Activated CD4-positive, alpha-beta memory T cell treated with anti-CD3 and anti-CD28 coated beads, Interleukin-2, amount 10 ng/mL, durations not matched to agents 7 days and 5 days (primary cell): ENCODE results near the gene DCAF8. TPM values are rescaled to one million over a fixed set of nuclear protein-coding genes. Genes with fewer than 3 reads are reported as not detected.
A peak's percentile ranks its signal among the peaks of the same experiment; 100 is the strongest.
"Not testable (repeated sequence)": the region's sequence is repeated elsewhere in the genome, so short reads cannot be mapped to it uniquely, and the experiment has no call there.

Experiments used
- CTCF ChIA-PET: fragments of 350-600 bp; sonication (Branson Sonifier 250); formaldehyde crosslinking; loops from one replicate; lab custom pipeline; 2021; ENCODE audit warnings: antibody characterized with exemption, inconsistent platforms; lab: Charles Lee
- POLR2A ChIA-PET: fragments of 350-600 bp; sonication (Branson Sonifier 250); formaldehyde crosslinking; loops from one replicate; lab custom pipeline; 2021; ENCODE audit warnings: antibody characterized with exemption; lab: Charles Lee
- DNase-seq: peaks from one replicate; pipeline ENCODE4 v3.0.0-alpha.2; 2020
- H3K27ac Mint-ChIP-seq: one replicate; pipeline ENCODE4 v1.8.0; 2021; ENCODE audit warnings: mild to moderate bottlenecking, mixed read lengths
- H3K27me3 Mint-ChIP-seq: one replicate; pipeline ENCODE4 v1.8.0; 2021; ENCODE audit warnings: mixed read lengths
- H3K36me3 Mint-ChIP-seq: one replicate; pipeline ENCODE4 v1.8.0; 2021; ENCODE audit warnings: low read depth, mixed read lengths
- H3K4me1 Mint-ChIP-seq: one replicate; pipeline ENCODE4 v1.8.0; 2021; ENCODE audit warnings: mixed read lengths
- H3K4me3 Mint-ChIP-seq: one replicate; pipeline ENCODE4 v1.8.0; 2021; ENCODE audit warnings: mild to moderate bottlenecking, mixed read lengths
- H3K9me3 Mint-ChIP-seq: one replicate; pipeline ENCODE4 v1.8.0; 2021; ENCODE audit warnings: mixed read lengths
- total RNA-seq, 2 experiments: library from RNA; stranded (reverse); gene quantifications; one replicate each; pipeline ENCODE4 v1.2.3, GENCODE V29; 2021

DCAF8 gene
- 100 to 1,000 TPM; 123 to 125 TPM for total RNA-seq

GRCh38 chr1:160261893-160262794 lies at the start of gene DCAF8:
Gene DCAF8, minus strand, starts transcription at chr1:160262549. Its CDS starts 18,541 bp downstream, at chr1:160244008.
- POLR2A ChIA-PET: interaction anchor here (0.6 to 4.7 kb wide), 37 partner anchors 8 to 1253 kb away, joined by 3 to 89 read pairs (median 4); partner anchors contain the start of genes AIM2, ARHGAP30, COPA and IFI16
- Mint-ChIP-seq H3K9me3 (no peaks in the 10 kb centered on the region), H3K4me3 (peak within 1 kb of the TSS; percentile 92), H3K27ac (peak within 1 kb of the TSS; percentile 99), H3K36me3 (peaks cover 21% of the 10 kb centered on the region), H3K4me1 (peaks cover 51% of the 10 kb centered on the region), H3K27me3 (no peaks in the 10 kb centered on the region)
- peak; percentile 98 for DNase-seq
- CTCF ChIA-PET: interaction anchor here (0.6 to 5.0 kb wide), 12 partner anchors 8 to 341 kb away, joined by 3 to 42 read pairs (median 6); partner anchors contain the start of genes NCSTN and PEX19

GRCh38 chr1:160309571-160309970 lies 47.2 kb upstream of the DCAF8 start:
- POLR2A ChIA-PET: no interaction called here
- H3K27ac Mint-ChIP-seq: no peak overlapping the region
- no peak overlapping the region for H3K4me3 Mint-ChIP-seq
- H3K9me3 Mint-ChIP-seq: no peaks in the 10 kb centered on the region
- CTCF ChIA-PET: interaction anchor here (1.5 kb wide), 1 partner anchor 111 kb away, joined by 3 read pairs; no protein-coding TSS in a partner anchor
- no peak for DNase-seq
- no peaks in the 10 kb centered on the region for H3K4me1 Mint-ChIP-seq
- no peaks in the 10 kb centered on the region for H3K27me3 Mint-ChIP-seq
- H3K36me3 Mint-ChIP-seq: peaks cover 83% of the 10 kb centered on the region

- Mint-ChIP-seq H3K27me3 (no peaks in the 10 kb centered on the region), H3K9me3 (no peaks in the 10 kb centered on the region), H3K27ac (no peak overlapping the region), H3K4me1 (no peaks in the 10 kb centered on the region), H3K36me3 (peaks cover 80% of the 10 kb centered on the region), H3K4me3 (no peak overlapping the region)
- POLR2A ChIA-PET: no interaction called here
- CTCF ChIA-PET: interaction anchor here (1.5 kb wide), 1 partner anchor 111 kb away, joined by 3 read pairs; no protein-coding TSS in a partner anchor
- DNase-seq: no peak
These were observed 46.8 kb upstream of the DCAF8 start for GRCh38 chr1:160309185-160309557.

- no peaks in the 10 kb centered on the region for H3K27me3 Mint-ChIP-seq
- no peak overlapping the region for H3K4me3 Mint-ChIP-seq
- no peaks in the 10 kb centered on the region for H3K4me1 Mint-ChIP-seq
- ChIA-PET POLR2A (no interaction called here), CTCF (interaction anchor here (1.5 kb wide), 1 partner anchor 110 kb away, joined by 3 read pairs; no protein-coding TSS in a partner anchor)
- H3K36me3 Mint-ChIP-seq: peaks cover 77% of the 10 kb centered on the region
- no peaks in the 10 kb centered on the region for H3K9me3 Mint-ChIP-seq
- H3K27ac Mint-ChIP-seq: no peak overlapping the region
- no peak for DNase-seq
These were observed 46.3 kb upstream of the DCAF8 start for GRCh38 chr1:160308451-160309184.

GRCh38 chr1:160307118-160307791 lies 44.9 kb upstream of the DCAF8 start:
- CTCF ChIA-PET: no interaction called here
- POLR2A ChIA-PET: interaction anchor here (1.4 kb wide), 1 partner anchor 23 kb away, joined by 3 read pairs; no protein-coding TSS in a partner anchor
- no peak for DNase-seq
- Mint-ChIP-seq H3K27ac (no peak overlapping the region), H3K4me1 (no peaks in the 10 kb centered on the region), H3K27me3 (no peaks in the 10 kb centered on the region), H3K9me3 (no peaks in the 10 kb centered on the region), H3K36me3 (peaks cover 72% of the 10 kb centered on the region), H3K4me3 (no peak overlapping the region)

GRCh38 chr1:160300173-160300572 lies 37.8 kb upstream of the DCAF8 start:
- Mint-ChIP-seq H3K36me3 (peaks cover 61% of the 10 kb centered on the region), H3K27me3 (no peaks in the 10 kb centered on the region), H3K4me1 (no peaks in the 10 kb centered on the region), H3K27ac (no peak overlapping the region), H3K4me3 (no peak overlapping the region), H3K9me3 (no peaks in the 10 kb centered on the region)
- ChIA-PET POLR2A (no interaction called here), CTCF (interaction anchor here (0.7 to 2.6 kb wide), 3 partner anchors 8 to 48 kb away, joined by 3 to 16 read pairs (median 4); no protein-coding TSS in a partner anchor)
- DNase-seq: no peak

GRCh38 chr1:160296036-160296435 lies 33.7 kb upstream of the DCAF8 start:
- no peak for DNase-seq
- ChIA-PET CTCF (interaction anchor here (0.5 kb wide), 1 partner anchor 128 kb away, joined by 3 read pairs; no protein-coding TSS in a partner anchor), POLR2A (no interaction called here)
- no peaks in the 10 kb centered on the region for H3K27me3 Mint-ChIP-seq
- H3K9me3 Mint-ChIP-seq: no peaks in the 10 kb centered on the region
- no peak overlapping the region for H3K4me3 Mint-ChIP-seq
- peaks cover 84% of the 10 kb centered on the region for H3K36me3 Mint-ChIP-seq
- no peaks in the 10 kb centered on the region for H3K4me1 Mint-ChIP-seq
- no peak overlapping the region for H3K27ac Mint-ChIP-seq

- Mint-ChIP-seq H3K9me3 (no peaks in the 10 kb centered on the region), H3K27me3 (no peaks in the 10 kb centered on the region), H3K36me3 (peaks cover 90% of the 10 kb centered on the region), H3K27ac (no peak overlapping the region), H3K4me1 (no peaks in the 10 kb centered on the region), H3K4me3 (no peak overlapping the region)
- ChIA-PET POLR2A (interaction anchor here (0.8 to 1.8 kb wide), 2 partner anchors 8 to 192 kb away, joined by 3 to 5 read pairs; partner anchors contain the start of gene PEX19), CTCF (interaction anchor here (0.9 to 5.6 kb wide), 15 partner anchors 8 to 192 kb away, joined by 3 to 68 read pairs (median 12); partner anchors contain the start of genes CASQ1 and DCAF8)
- no peak for DNase-seq
These were observed 30.9 kb upstream of the DCAF8 start for GRCh38 chr1:160293020-160293968.

- DNase-seq: peak; percentile 73
- Mint-ChIP-seq H3K27ac (no peak overlapping the region), H3K9me3 (no peaks in the 10 kb centered on the region), H3K36me3 (peaks cover 79% of the 10 kb centered on the region), H3K4me3 (no peak overlapping the region), H3K4me1 (no peaks in the 10 kb centered on the region), H3K27me3 (no peaks in the 10 kb centered on the region)
- CTCF ChIA-PET: interaction anchor here (0.6 to 5.6 kb wide), 55 partner anchors 10 to 416 kb away, joined by 3 to 68 read pairs (median 5); partner anchors contain the start of genes CASQ1, COPA, DCAF8 and IGSF8
- POLR2A ChIA-PET: interaction anchor here (1.0 to 2.2 kb wide), 6 partner anchors 11 to 190 kb away, joined by 3 to 14 read pairs (median 8); partner anchors contain the start of gene DCAF8
These were observed 29.2 kb upstream of the DCAF8 start for GRCh38 chr1:160291248-160292220.

GRCh38 chr1:160287769-160288168 lies 25.4 kb upstream of the DCAF8 start:
- H3K4me3 Mint-ChIP-seq, DNase-seq, H3K27me3 Mint-ChIP-seq, H3K27ac Mint-ChIP-seq, H3K9me3 Mint-ChIP-seq: not testable (repeated sequence)
- ChIA-PET CTCF (interaction anchor here (1.1 to 5.6 kb wide), 4 partner anchors 11 to 187 kb away, joined by 4 to 68 read pairs (median 9); partner anchors contain the start of gene CASQ1), POLR2A (interaction anchor here (0.9 to 2.8 kb wide), 5 partner anchors 24 to 59 kb away, joined by 3 to 16 read pairs (median 3); partner anchors contain the start of gene DCAF8)
- H3K36me3 Mint-ChIP-seq: peaks cover 50% of the 10 kb centered on the region
- H3K4me1 Mint-ChIP-seq: peaks cover 21% of the 10 kb centered on the region
